ENCODE results near the gene SHB. TPM values are rescaled to one million over a fixed set of nuclear protein-coding genes. Genes with fewer than 3 reads are reported as not detected.

Gene SHB
- total RNA-seq, 1 experiment from 2014 or later, result 12.2 TPM

DNA sequence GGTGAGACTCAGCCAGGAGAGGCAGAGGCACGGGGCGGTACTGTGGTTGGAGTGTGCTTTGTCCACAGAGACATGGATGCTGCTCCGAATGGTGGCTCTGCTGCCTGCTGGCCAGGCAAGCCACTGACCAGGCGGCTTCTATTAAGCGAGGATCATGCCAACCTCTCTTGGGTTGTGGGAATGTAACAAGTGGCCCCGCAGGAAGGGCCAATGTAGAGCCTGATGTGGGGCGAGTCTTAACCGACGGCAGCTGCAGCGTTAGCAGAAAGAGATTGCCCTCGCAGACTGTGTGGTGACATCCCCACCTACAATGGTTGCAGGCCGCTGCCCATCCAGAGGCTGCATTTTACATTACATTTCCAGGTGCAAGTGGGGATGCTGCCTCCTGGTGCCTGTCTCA, 118.5 kb downstream of the SHB start (continued):
- TF ChIP-seq, protein P1, sequence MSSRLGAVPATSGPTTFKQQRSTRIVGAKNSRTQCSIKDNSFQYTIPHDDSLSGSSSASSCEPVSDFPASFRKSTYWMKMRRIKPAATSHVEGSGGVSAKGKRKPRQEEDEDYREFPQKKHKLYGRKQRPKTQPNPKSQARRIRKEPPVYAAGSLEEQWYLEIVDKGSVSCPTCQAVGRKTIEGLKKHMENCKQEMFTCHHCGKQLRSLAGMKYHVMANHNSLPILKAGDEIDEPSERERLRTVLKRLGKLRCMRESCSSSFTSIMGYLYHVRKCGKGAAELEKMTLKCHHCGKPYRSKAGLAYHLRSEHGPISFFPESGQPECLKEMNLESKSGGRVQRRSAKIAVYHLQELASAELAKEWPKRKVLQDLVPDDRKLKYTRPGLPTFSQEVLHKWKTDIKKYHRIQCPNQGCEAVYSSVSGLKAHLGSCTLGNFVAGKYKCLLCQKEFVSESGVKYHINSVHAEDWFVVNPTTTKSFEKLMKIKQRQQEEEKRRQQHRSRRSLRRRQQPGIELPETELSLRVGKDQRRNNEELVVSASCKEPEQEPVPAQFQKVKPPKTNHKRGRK (CRISPR knock-in tag; IDR thresholded peaks at IDR 0.05; ENCODE audit: borderline replicate concordance), result no peak
- TF ChIP-seq MYBL2 (CRISPR knock-in tag; IDR thresholded peaks at IDR 0.05), result no peak

DNA sequence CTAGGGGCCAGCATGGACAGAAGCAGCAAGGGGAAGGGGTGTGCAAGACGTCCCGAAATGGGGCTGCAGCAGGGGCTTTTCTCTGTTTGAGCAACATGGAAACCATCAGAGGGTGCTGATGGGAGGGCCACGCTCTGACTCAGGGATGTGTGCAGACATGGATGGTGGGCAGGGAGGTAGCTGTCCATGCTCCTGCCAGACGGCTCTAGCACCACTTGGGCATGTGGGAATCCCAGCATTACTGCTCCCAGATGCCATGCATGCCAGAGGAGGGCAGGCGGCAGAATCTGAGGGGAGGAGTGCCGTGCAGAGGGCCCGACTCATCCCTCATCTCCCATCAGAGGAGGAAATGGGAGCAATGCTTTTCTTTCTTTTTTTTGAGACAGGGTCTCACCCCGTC, 119.5 kb downstream of the SHB start:
- POLR2A ChIA-PET, result no interaction called here
- CTCF ChIA-PET, result interaction anchor here (0.7 to 1.2 kb wide), 4 partner anchors 9 to 75 kb away, joined by 3 to 4 read pairs (median 4); no protein-coding TSS in a partner anchor
- Mint-ChIP-seq H3K4me1 (peaks cover 10% of the 10 kb centered on the region), H3K27ac (no peak overlapping the region), H3K4me3 (no peak overlapping the region), H3K27me3 (ENCODE audit: low read depth) (no peaks in the 10 kb centered on the region), H3K9me3 (no peaks in the 10 kb centered on the region), H3K36me3 (peaks cover 16% of the 10 kb centered on the region)
- no peak for DNase-seq (ENCODE audit: low spot score)
- TF ChIP-seq, protein P2, sequence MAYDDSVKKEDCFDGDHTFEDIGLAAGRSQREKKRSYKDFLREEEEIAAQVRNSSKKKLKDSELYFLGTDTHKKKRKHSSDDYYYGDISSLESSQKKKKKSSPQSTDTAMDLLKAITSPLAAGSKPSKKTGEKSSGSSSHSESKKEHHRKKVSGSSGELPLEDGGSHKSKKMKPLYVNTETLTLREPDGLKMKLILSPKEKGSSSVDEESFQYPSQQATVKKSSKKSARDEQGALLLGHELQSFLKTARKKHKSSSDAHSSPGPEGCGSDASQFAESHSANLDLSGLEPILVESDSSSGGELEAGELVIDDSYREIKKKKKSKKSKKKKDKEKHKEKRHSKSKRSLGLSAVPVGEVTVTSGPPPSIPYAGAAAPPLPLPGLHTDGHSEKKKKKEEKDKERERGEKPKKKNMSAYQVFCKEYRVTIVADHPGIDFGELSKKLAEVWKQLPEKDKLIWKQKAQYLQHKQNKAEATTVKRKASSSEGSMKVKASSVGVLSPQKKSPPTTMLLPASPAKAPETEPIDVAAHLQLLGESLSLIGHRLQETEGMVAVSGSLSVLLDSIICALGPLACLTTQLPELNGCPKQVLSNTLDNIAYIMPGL (CRISPR knock-in tag; IDR thresholded peaks at IDR 0.05), result no peak
- TF ChIP-seq, protein P3, sequence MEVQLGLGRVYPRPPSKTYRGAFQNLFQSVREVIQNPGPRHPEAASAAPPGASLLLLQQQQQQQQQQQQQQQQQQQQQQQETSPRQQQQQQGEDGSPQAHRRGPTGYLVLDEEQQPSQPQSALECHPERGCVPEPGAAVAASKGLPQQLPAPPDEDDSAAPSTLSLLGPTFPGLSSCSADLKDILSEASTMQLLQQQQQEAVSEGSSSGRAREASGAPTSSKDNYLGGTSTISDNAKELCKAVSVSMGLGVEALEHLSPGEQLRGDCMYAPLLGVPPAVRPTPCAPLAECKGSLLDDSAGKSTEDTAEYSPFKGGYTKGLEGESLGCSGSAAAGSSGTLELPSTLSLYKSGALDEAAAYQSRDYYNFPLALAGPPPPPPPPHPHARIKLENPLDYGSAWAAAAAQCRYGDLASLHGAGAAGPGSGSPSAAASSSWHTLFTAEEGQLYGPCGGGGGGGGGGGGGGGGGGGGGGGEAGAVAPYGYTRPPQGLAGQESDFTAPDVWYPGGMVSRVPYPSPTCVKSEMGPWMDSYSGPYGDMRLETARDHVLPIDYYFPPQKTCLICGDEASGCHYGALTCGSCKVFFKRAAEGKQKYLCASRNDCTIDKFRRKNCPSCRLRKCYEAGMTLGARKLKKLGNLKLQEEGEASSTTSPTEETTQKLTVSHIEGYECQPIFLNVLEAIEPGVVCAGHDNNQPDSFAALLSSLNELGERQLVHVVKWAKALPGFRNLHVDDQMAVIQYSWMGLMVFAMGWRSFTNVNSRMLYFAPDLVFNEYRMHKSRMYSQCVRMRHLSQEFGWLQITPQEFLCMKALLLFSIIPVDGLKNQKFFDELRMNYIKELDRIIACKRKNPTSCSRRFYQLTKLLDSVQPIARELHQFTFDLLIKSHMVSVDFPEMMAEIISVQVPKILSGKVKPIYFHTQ (CRISPR knock-in tag; IDR thresholded peaks at IDR 0.05), result no peak
- TF ChIP-seq ZNF317 (CRISPR knock-in tag; IDR thresholded peaks at IDR 0.05; ENCODE audit: borderline replicate concordance, low read depth), result no peak
- no peak for ATAC-seq

DNA sequence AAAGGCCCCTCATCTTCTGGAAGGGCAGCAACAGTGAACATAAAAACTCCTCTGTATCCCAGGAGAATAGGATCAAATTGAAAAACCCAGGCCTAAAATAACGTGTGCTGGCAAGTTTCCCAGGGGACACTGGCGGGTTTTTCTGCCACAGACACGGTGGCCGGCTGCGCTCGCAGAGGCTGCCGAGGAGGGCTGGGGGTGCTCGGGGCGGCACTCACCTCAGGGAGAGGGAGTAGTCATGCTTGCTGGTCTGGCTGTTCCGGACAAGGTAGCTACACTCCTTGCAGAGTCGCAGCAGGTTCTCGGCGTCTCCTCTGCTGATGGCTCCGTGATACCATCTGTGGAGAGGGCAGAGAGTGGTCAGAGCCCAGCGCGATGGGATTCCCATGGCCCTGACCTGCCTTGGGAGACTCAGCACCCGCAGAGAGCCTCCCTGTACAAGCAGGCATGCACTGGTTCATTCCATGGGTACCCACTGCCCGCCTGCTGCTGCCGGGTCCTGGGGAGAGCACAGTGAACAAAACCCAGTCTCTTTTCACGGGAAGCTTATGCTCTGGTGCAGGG, 120.5 kb downstream of the SHB start:
- ATAC-seq (no peak), DNase-seq (ENCODE audit: low spot score) (no peak)
- no peak overlapping the region for H3K27ac Mint-ChIP-seq
- H3K4me3 Mint-ChIP-seq, result no peak overlapping the region
- H3K27me3 Mint-ChIP-seq (ENCODE audit: low read depth), result no peaks in the 10 kb centered on the region
- ChIA-PET POLR2A (no interaction called here), CTCF (interaction anchor here (1.1 kb wide), 1 partner anchor 27 kb away, joined by 3 read pairs; no protein-coding TSS in a partner anchor)
- H3K4me1 Mint-ChIP-seq, result peaks cover 19% of the 10 kb centered on the region
- H3K36me3 Mint-ChIP-seq, result peaks cover 15% of the 10 kb centered on the region
- no peaks in the 10 kb centered on the region for H3K9me3 Mint-ChIP-seq
- TF ChIP-seq TP53 (CRISPR knock-in tag; IDR thresholded peaks at IDR 0.05) (no peak), TEAD4 (CRISPR knock-in tag; IDR thresholded peaks at IDR 0.05) (no peak), ZNF219 (CRISPR knock-in tag; IDR thresholded peaks at IDR 0.05; ENCODE audit: borderline replicate concordance) (no peak), SMAD3 (CRISPR knock-in tag; IDR thresholded peaks at IDR 0.05; ENCODE audit: borderline replicate concordance) (no peak), CBFB (CRISPR knock-in tag; IDR thresholded peaks at IDR 0.05; ENCODE audit: low read depth) (no peak), FOXP1 (CRISPR knock-in tag; IDR thresholded peaks at IDR 0.05; ENCODE audit: borderline replicate concordance) (no peak), ZNF121 (CRISPR knock-in tag; IDR thresholded peaks at IDR 0.05) (no peak)
- TF ChIP-seq, protein P4, sequence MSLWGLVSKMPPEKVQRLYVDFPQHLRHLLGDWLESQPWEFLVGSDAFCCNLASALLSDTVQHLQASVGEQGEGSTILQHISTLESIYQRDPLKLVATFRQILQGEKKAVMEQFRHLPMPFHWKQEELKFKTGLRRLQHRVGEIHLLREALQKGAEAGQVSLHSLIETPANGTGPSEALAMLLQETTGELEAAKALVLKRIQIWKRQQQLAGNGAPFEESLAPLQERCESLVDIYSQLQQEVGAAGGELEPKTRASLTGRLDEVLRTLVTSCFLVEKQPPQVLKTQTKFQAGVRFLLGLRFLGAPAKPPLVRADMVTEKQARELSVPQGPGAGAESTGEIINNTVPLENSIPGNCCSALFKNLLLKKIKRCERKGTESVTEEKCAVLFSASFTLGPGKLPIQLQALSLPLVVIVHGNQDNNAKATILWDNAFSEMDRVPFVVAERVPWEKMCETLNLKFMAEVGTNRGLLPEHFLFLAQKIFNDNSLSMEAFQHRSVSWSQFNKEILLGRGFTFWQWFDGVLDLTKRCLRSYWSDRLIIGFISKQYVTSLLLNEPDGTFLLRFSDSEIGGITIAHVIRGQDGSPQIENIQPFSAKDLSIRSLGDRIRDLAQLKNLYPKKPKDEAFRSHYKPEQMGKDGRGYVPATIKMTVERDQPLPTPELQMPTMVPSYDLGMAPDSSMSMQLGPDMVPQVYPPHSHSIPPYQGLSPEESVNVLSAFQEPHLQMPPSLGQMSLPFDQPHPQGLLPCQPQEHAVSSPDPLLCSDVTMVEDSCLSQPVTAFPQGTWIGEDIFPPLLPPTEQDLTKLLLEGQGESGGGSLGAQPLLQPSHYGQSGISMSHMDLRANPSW (CRISPR knock-in tag; conservative IDR thresholded peaks at IDR 0.05; ENCODE audit: low read depth), result no peak
- TF ChIP-seq, protein P5, sequence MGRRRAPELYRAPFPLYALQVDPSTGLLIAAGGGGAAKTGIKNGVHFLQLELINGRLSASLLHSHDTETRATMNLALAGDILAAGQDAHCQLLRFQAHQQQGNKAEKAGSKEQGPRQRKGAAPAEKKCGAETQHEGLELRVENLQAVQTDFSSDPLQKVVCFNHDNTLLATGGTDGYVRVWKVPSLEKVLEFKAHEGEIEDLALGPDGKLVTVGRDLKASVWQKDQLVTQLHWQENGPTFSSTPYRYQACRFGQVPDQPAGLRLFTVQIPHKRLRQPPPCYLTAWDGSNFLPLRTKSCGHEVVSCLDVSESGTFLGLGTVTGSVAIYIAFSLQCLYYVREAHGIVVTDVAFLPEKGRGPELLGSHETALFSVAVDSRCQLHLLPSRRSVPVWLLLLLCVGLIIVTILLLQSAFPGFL (CRISPR knock-in tag; IDR thresholded peaks at IDR 0.05; ENCODE audit: borderline replicate concordance), result no peak
- TF ChIP-seq, protein P6, sequence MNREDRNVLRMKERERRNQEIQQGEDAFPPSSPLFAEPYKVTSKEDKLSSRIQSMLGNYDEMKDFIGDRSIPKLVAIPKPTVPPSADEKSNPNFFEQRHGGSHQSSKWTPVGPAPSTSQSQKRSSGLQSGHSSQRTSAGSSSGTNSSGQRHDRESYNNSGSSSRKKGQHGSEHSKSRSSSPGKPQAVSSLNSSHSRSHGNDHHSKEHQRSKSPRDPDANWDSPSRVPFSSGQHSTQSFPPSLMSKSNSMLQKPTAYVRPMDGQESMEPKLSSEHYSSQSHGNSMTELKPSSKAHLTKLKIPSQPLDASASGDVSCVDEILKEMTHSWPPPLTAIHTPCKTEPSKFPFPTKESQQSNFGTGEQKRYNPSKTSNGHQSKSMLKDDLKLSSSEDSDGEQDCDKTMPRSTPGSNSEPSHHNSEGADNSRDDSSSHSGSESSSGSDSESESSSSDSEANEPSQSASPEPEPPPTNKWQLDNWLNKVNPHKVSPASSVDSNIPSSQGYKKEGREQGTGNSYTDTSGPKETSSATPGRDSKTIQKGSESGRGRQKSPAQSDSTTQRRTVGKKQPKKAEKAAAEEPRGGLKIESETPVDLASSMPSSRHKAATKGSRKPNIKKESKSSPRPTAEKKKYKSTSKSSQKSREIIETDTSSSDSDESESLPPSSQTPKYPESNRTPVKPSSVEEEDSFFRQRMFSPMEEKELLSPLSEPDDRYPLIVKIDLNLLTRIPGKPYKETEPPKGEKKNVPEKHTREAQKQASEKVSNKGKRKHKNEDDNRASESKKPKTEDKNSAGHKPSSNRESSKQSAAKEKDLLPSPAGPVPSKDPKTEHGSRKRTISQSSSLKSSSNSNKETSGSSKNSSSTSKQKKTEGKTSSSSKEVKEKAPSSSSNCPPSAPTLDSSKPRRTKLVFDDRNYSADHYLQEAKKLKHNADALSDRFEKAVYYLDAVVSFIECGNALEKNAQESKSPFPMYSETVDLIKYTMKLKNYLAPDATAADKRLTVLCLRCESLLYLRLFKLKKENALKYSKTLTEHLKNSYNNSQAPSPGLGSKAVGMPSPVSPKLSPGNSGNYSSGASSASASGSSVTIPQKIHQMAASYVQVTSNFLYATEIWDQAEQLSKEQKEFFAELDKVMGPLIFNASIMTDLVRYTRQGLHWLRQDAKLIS (CRISPR knock-in tag; IDR thresholded peaks at IDR 0.05; ENCODE audit: borderline replicate concordance), result no peak

Measured in WTC11 (cell line).